HFFc6 (cell line): ENCODE data around the gene CSNK2B. TPM values are rescaled to one million over a fixed set of nuclear protein-coding genes. Genes with fewer than 3 reads are reported as not detected.

Experiments used
- DNase-seq: peaks from one replicate; pipeline ENCODE4 v3.0.0-alpha.2; 2018
- H3K27ac Mint-ChIP-seq: 2 replicates; pipeline ENCODE4 v1.8.0; 2020; ENCODE audit warnings: mild to moderate bottlenecking, mixed read lengths
- H3K27me3 Mint-ChIP-seq: 2 replicates; pipeline ENCODE4 v1.8.0; 2021; ENCODE audit warnings: mild to moderate bottlenecking, moderate library complexity, mixed read lengths; ENCODE audit not compliant: insufficient read depth
- H3K36me3 Mint-ChIP-seq: 2 replicates; pipeline ENCODE4 v1.8.0; 2021; ENCODE audit warnings: low read depth, mixed read lengths
- H3K4me1 Mint-ChIP-seq: 2 replicates; pipeline ENCODE4 v1.8.0; 2020; ENCODE audit warnings: low read depth, mixed read lengths
- H3K4me3 Mint-ChIP-seq: 2 replicates; pipeline ENCODE4 v1.8.0; 2020; ENCODE audit warnings: mild to moderate bottlenecking, moderate library complexity, mixed read lengths
- H3K9me3 Mint-ChIP-seq: 2 replicates; pipeline ENCODE4 v1.8.0; 2020; ENCODE audit warnings: mild to moderate bottlenecking, mixed read lengths
- CTCF ChIP-seq: fragments of 200-600 bp; sonication (generic); IDR thresholded peaks from 2 replicates; pipeline ENCODE4 v1.5.0; 2021; ENCODE audit warnings: antibody characterized with exemption, mild to moderate bottlenecking
- microRNA-seq: library from miRNA; unstranded; fragments of <30 nt; microRNA quantifications from one replicate; pipeline ENCODE4, GENCODE V29; 2019
- total RNA-seq, 6 experiments: library from RNA; stranded (reverse); fragmentation: NEBNext Ultra II Directional; extraction: Animal tissue kit (Norgen Biotek cat#: 25700); gene quantifications; 2 replicates in 1 of 6; 3 replicates in 5 of 6; pipeline ENCODE4 v1.2.3, GENCODE V29; 2021

CSNK2B gene
- total RNA-seq, 6 experiments from 2014 or later = 200 to 255 (median 225) TPM

- Mint-ChIP-seq H3K36me3 (no peaks in the 10 kb centered on the region), H3K27me3 (peaks cover 23% of the 10 kb centered on the region), H3K9me3 (no peaks in the 10 kb centered on the region), H3K4me3 (no peak within 1 kb of the TSS), H3K27ac (no peak within 1 kb of the TSS), H3K4me1 (no peaks in the 10 kb centered on the region)
- DNase-seq = no peak
- no peak for TF ChIP-seq CTCF
Measured at GRCh38 chr6:31715022-31715958, 49.4 kb downstream of the CSNK2B start, which contains the start of gene LY6G6D. LY6G6D (plus strand) TSS chr6:31715348; CDS start chr6:31715356, 8 bp downstream.

GRCh38 chr6:31717499-31718222 lies 51.8 kb downstream of the CSNK2B start:
- H3K4me3 Mint-ChIP-seq = no peak overlapping the region
- no peaks in the 10 kb centered on the region for H3K4me1 Mint-ChIP-seq
- H3K27me3 Mint-ChIP-seq = peaks cover 13% of the 10 kb centered on the region
- no peak overlapping the region for H3K27ac Mint-ChIP-seq
- H3K9me3 Mint-ChIP-seq = no peaks in the 10 kb centered on the region
- DNase-seq = no peak
- no peaks in the 10 kb centered on the region for H3K36me3 Mint-ChIP-seq
- peak; percentile 7; the same call in 1 of the 2 replicates for TF ChIP-seq CTCF

GRCh38 chr6:31718265-31718664 lies 52.4 kb downstream of the CSNK2B start:
- Mint-ChIP-seq H3K4me1 (no peaks in the 10 kb centered on the region), H3K9me3 (no peaks in the 10 kb centered on the region), H3K27ac (no peak overlapping the region), H3K27me3 (peaks cover 11% of the 10 kb centered on the region), H3K36me3 (no peaks in the 10 kb centered on the region), H3K4me3 (no peak overlapping the region)
- TF ChIP-seq CTCF = no peak
- no peak for DNase-seq

- Mint-ChIP-seq H3K9me3 (no peaks in the 10 kb centered on the region), H3K27ac (no peak overlapping the region; the same call in 1 of the 2 replicates), H3K4me1 (no peaks in the 10 kb centered on the region), H3K27me3 (peaks cover 13% of the 10 kb centered on the region), H3K4me3 (no peak overlapping the region), H3K36me3 (no peaks in the 10 kb centered on the region)
- TF ChIP-seq CTCF = no peak
- no peak for DNase-seq
Measured at GRCh38 chr6:31719001-31719400, 53.1 kb downstream of the CSNK2B start.

Small RNA genes lying within 50 kb of the gene (microRNA-seq; reads per million reads assigned to microRNA genes)
- not detected for gene MIR4646
- gene MIR6832 = not detected

Other genes starting within 250 kb of the CSNK2B start
- gene MICB, start 167.9 kb upstream of the CSNK2B start, total RNA-seq = 10 to 100 TPM; 16.0 to 26.0 (median 22.6) TPM
- not detected for gene MCCD1, start 137.1 kb upstream of the CSNK2B start, total RNA-seq
- gene DDX39B, start 124.1 kb upstream of the CSNK2B start, total RNA-seq = 100 to 1,000 TPM; 312 to 380 (median 358) TPM
- 1 to 10 TPM; 2.9 to 4.1 (median 3.2) TPM for gene ATP6V1G2, start 119.5 kb upstream of the CSNK2B start, total RNA-seq
- 10 to 100 TPM; 11.8 to 15.9 (median 13.6) TPM for gene NFKBIL1, start 118.5 kb upstream of the CSNK2B start, total RNA-seq
- gene LTA, start 93.8 kb upstream of the CSNK2B start, total RNA-seq = not detected
- gene TNF, start 90.5 kb upstream of the CSNK2B start, total RNA-seq = under 1 TPM; 0.12 to 0.41 (median 0.23) TPM
- under 1 TPM in 1 of 6 experiments, not detected in 5; 0.38 TPM for gene LTB, start 83.7 kb upstream of the CSNK2B start, total RNA-seq
- gene LST1, start 79.8 kb upstream of the CSNK2B start, total RNA-seq = not detected
- gene NCR3, start 73.1 kb upstream of the CSNK2B start, total RNA-seq = not detected
- gene AIF1, start 50.8 kb upstream of the CSNK2B start, total RNA-seq = not detected
- gene PRRC2A, start 45.4 kb upstream of the CSNK2B start, total RNA-seq = 100 to 1,000 TPM; 216 to 259 (median 231) TPM
- 100 to 1,000 TPM; 247 to 273 (median 262) TPM for gene BAG6, start 13.4 kb upstream of the CSNK2B start, total RNA-seq
- gene APOM, start 10.2 kb upstream of the CSNK2B start, total RNA-seq = 1 to 10 TPM; 2.4 to 4.3 (median 2.8) TPM
- gene C6orf47, start 5.3 kb upstream of the CSNK2B start, total RNA-seq = 10 to 100 TPM; 13.4 to 16.2 (median 14.9) TPM
- 10 to 100 TPM; 11.6 to 14.9 (median 13.0) TPM for gene GPANK1, start 1.1 kb upstream of the CSNK2B start, total RNA-seq
- gene LY6G5B, start 3.9 kb downstream of the CSNK2B start, total RNA-seq = 1 to 10 TPM; 4.6 to 6.0 (median 5.3) TPM
- gene LY6G5C, start 15.0 kb downstream of the CSNK2B start, total RNA-seq = 1 to 10 TPM; 2.2 to 2.9 (median 2.8) TPM
- gene ABHD16A, start 37.2 kb downstream of the CSNK2B start, total RNA-seq = 10 to 100 TPM; 27.4 to 39.6 (median 32.0) TPM
- not detected for gene LY6G6F, start 40.8 kb downstream of the CSNK2B start, total RNA-seq
- not detected for gene LY6G6D, start 49.3 kb downstream of the CSNK2B start, total RNA-seq
- not detected for gene LY6G6C, start 55.7 kb downstream of the CSNK2B start, total RNA-seq
- not detected for gene MPIG6B, start 57.3 kb downstream of the CSNK2B start, total RNA-seq
- 10 to 100 TPM; 44.0 to 47.8 (median 46.0) TPM for gene DDAH2, start 63.2 kb downstream of the CSNK2B start, total RNA-seq
- gene CLIC1, start 70.5 kb downstream of the CSNK2B start, total RNA-seq = 100 to 1,000 TPM; 638 to 833 (median 745) TPM
- gene MSH5, start 73.9 kb downstream of the CSNK2B start, total RNA-seq = 10 to 100 TPM in 4 of 6 experiments, 1 to 10 TPM in 2; 7.4 to 14.8 (median 12.6) TPM
- 1 to 10 TPM in 5 of 6 experiments, under 1 TPM in 1; 0.91 to 2.4 (median 1.3) TPM for gene SAPCD1, start 96.6 kb downstream of the CSNK2B start, total RNA-seq
- gene VWA7, start 111.2 kb downstream of the CSNK2B start, total RNA-seq = under 1 TPM; 0.24 to 0.83 (median 0.64) TPM
- 100 to 1,000 TPM; 117 to 144 (median 127) TPM for gene VARS1, start 129.7 kb downstream of the CSNK2B start, total RNA-seq
- 10 to 100 TPM; 31.8 to 48.5 (median 43.4) TPM for gene LSM2, start 140.9 kb downstream of the CSNK2B start, total RNA-seq
- 1 to 10 TPM; 1.2 to 1.9 (median 1.6) TPM for gene HSPA1L, start 149.2 kb downstream of the CSNK2B start, total RNA-seq
- gene HSPA1A, start 149.5 kb downstream of the CSNK2B start, total RNA-seq = 100 to 1,000 TPM in 1 of 6 experiments, 10 to 100 TPM in 5; 78.5 to 102 (median 84.7) TPM
- gene HSPA1B, start 161.7 kb downstream of the CSNK2B start, total RNA-seq = 100 to 1,000 TPM in 2 of 6 experiments, 10 to 100 TPM in 4; 95.5 to 116 (median 98.9) TPM
- 10 to 100 TPM; 35.8 to 48.6 (median 40.9) TPM for gene NEU1, start 196.7 kb downstream of the CSNK2B start, total RNA-seq
- under 1 TPM in 1 of 6 experiments, not detected in 5; 0.10 TPM for gene SLC44A4, start 212.9 kb downstream of the CSNK2B start, total RNA-seq
- gene EHMT2, start 231.6 kb downstream of the CSNK2B start, total RNA-seq = 10 to 100 TPM; 43.4 to 47.4 (median 45.9) TPM
- 1 to 10 TPM; 7.3 to 9.0 (median 8.3) TPM for gene ZBTB12, start 236.0 kb downstream of the CSNK2B start, total RNA-seq